Stimulated activated CD4-positive, alpha-beta T cell treated with anti-CD3 and anti-CD28 coated beads, Interleukin-15, amount 100 ng/mL, for 48 hours (primary cell): ENCODE results near the gene PTPRM.

Experiments used
- DNase-seq, 2 donors: peaks; one replicate each; pipeline ENCODE4 v3.0.0-alpha.2; 2020; ENCODE audit warnings: low read depth in 2 of 2

PTPRM gene

GRCh38 chr18:8003878-8004675, 437.0 kb downstream of the PTPRM start:
- DNase-seq = no peak

- no peak for DNase-seq
These were observed 437.7 kb downstream of the PTPRM start for GRCh38 chr18:8004792-8005191.

- no peak for DNase-seq
These were observed 438.9 kb downstream of the PTPRM start for GRCh38 chr18:8005870-8006569.

GRCh38 chr18:8006979-8007378, 439.9 kb downstream of the PTPRM start:
- DNase-seq = no peak

GRCh38 chr18:8008033-8008432, 440.9 kb downstream of the PTPRM start:
- no peak for DNase-seq

DNA sequence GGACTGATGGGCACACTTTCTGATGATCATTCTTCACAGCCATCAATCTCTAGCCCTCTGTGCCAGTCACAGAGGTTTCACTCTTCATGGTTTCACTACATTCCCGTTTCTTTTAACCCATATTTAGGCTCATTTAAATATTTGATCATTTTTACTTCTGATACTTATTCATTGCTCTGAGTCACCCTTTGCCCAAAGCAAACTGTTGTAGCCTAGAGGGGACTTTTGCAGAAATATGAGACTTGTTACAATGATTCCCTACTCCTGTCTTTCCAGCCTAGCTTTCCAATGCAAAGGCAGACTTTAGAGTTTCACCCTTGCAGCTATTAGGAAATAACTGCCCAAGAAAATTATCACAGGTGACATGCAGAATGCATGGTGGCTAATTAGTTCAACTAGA, 444.2 kb downstream of the PTPRM start:
- DNase-seq = no peak

- no peak for DNase-seq
These were observed 444.8 kb downstream of the PTPRM start for GRCh38 chr18:8011906-8012305.

DNA sequence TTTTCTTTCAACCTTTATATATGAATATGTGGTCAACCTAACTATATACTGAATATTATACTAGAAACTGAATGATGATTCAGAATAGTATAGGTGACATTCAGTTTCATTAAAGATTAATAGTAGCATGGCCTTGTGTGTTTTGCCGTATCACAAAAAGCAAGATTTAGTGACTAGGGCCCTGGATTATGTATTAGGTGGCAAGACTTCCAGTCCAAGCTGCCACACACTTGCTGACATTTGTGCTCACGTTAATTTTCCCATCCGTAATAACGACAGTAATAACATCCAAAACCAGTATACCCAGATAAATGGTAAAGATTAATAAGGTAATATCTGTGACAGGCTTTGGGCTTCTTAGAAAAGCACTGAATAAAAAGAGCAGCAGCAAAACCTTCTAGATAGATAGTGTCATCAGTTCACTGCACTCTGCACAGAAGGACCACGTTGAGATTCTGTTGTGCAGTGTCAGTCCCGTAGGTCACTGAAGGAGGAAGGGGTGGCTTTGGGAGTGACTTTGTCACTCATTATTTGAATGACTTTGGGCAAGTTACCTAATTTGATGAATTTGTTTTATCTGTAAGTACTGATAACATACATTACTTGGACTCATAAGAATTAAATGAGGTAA, 451.7 kb downstream of the PTPRM start:
- no peak for DNase-seq

- DNase-seq = no peak
These were observed 452.5 kb downstream of the PTPRM start for GRCh38 chr18:8019600-8019999.

- no peak for DNase-seq
These were observed 453.2 kb downstream of the PTPRM start for GRCh38 chr18:8020132-8020846.

GRCh38 chr18:8029061-8029460, 461.9 kb downstream of the PTPRM start:
- DNase-seq = no peak

GRCh38 chr18:8029731-8030130, 462.6 kb downstream of the PTPRM start:
- no peak for DNase-seq

DNA sequence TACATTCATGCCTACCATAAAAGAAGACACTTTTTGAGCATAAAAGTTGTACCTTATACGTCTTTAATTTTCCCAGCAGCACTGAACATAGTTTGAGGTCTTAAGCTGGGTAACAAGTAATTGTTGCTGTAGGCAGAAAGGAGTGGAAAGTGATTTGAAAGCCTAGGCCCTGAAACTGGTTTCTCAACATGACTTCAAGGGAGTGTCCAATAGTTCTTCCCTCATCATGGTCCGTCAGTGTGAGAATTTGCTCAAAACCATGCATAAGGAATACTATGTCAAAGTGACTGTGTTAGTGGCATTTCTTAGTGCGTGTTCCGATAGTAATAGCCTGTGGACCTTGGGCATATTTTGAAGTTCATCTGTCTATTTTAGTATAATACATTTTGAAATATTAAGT, 463.1 kb downstream of the PTPRM start:
- no peak for DNase-seq

DNA sequence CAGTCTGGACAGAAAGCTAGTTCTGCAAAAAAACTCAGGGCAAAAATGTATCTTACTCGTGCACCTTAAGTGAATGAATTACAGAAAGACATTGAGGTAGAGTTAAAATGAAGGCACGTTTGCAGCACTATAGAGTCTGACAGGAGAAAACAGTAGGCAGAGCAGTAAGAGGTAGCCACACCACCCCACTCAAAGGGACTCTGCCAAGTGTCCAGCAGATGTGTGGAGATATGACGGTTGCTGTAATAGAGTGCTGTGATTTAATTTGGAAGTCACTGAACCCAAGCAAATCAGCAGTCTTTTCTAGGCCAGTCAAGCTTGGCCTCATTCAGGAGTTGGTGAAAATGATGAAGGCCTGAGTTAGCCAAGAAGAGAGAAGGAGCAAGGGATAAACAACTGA, 464.4 kb downstream of the PTPRM start:
- DNase-seq = no peak

GRCh38 chr18:8034674-8035073, 467.6 kb downstream of the PTPRM start:
- no peak for DNase-seq

GRCh38 chr18:8036551-8036950, 469.4 kb downstream of the PTPRM start:
- no peak for DNase-seq

DNA sequence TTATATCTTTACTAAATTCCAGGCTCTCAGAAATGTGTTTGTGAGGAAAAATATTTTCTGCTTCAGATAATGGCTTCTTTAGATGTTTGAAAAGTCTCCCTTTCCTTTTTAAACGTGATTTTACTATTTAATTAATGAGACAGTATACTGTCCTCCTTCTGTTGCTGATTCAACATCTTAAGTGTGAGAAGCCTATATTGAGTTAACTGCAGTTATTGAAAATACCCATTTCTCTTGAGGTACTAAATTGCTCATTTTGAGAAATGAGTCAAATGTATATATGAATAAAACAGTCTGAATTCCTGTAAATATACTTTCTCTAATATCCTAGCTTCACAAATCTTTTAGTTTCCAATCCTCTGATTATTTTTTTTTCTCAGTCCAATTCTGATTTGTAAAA, 470.2 kb downstream of the PTPRM start:
- no peak for DNase-seq

- DNase-seq = no peak
These were observed 472.9 kb downstream of the PTPRM start for GRCh38 chr18:8040021-8040420.

DNA sequence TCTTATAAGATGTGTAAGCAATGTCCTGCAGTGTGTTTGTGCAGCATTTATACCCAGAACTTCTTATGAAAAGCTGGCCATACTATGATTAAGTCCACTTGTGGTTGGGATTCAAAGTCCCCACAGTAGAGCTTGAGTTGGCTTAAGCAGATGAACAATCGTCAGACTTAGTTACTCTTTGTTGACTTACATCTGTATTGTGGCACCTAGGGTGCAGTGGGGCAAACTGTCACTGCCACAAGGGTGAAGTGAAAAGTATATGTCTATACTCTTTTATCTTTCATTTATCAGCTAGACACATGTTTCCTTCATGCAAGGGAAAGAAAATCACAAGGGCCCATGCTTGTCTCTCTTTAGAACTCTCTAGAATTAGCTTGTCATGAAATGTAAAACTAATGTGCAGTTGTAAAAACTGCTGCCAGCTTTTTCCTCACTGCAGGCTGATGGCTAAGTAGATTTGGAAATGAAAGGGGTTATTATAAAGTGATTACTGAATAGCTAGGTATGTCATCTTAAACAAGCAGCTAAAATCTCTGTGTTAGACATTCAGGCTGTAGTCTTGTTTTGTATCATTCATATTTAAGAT, 474.5 kb downstream of the PTPRM start:
- DNase-seq = no peak

GRCh38 chr18:8044004-8044403, 476.9 kb downstream of the PTPRM start:
- DNase-seq = no peak

DNA sequence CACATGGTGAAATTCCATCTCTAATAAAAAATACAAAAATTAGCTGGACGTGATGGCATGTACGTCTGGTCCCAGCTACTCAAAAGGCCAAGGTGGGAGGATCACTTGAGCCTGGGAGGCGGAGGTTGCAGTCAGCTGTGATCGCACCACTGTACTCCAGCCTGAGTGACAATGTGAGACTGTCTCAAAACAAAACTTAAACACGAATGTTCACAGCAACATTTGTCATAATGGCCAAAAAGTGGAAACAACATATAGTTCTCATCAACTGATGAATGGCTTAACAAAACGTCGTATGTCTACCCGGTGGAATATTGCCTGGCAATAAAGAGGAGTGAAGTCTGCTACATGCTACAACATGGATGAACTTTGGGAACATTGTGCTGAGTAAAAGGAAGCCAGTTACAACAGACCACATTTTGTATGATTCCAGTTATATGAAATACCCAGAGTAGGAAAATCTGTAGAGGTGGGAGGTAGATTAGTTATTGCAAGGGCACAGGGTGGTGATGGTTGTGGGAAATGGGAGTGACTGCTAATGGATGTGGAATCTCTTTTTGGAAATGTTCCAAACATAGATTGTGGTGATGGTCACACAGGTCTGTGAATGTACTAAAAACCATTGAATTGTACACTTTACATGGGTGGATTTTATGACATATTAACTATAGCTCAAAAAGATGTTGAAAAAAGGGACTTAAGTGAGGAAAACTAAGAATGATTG, 478.2 kb downstream of the PTPRM start:
- no peak for DNase-seq
